CD4-positive, alpha-beta T cell treated with Interferon gamma for 1 hour (primary cell): ENCODE measurements around the gene PPP1R7.

Experiments used
- DNase-seq: peaks from one replicate; pipeline ENCODE4 v3.0.0-alpha.2; 2020

The PPP1R7 gene

DNA sequence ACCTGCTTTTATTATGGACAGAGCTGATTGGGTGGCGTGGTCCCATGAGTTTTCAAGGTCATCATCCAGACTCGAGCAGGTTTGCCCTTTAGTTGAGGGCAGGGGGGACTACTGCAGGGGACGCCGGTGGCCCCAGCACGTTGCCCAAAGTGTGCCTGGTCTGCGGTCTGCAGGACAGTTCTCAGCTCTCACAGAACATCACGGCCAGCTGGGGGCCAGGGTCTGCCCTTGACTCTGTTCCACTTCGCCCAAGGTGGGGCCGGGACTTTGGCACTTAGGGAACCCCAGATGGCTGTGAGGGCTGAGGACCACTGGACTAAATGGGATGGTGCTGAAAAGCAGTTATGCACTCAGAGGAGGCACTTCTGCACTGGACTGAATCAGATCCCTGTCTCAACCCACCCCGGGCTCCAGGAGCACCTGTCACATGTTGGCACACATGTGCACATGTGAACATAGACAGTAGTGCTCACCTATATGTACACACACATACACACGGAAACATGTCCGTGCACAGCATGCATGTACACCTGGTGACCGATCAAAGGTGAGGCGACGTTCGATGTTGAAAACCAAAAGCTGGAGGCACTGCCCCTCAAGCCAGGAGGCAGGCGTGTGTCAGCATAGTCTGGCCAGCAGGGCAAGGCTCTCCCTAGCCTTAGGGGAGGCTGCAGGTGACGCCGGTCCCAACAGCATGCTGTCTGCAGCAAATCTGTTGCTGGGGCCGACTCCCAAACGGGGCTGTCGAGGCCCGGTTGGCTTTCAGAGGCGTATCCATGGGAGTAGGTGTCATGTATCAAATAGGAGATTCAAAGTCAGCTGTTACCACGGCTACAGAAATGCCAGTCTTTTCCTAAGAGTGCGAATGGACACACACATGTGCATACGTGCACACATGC, 48.4 kb downstream of the PPP1R7 start:
- DNase-seq: no peak

DNA sequence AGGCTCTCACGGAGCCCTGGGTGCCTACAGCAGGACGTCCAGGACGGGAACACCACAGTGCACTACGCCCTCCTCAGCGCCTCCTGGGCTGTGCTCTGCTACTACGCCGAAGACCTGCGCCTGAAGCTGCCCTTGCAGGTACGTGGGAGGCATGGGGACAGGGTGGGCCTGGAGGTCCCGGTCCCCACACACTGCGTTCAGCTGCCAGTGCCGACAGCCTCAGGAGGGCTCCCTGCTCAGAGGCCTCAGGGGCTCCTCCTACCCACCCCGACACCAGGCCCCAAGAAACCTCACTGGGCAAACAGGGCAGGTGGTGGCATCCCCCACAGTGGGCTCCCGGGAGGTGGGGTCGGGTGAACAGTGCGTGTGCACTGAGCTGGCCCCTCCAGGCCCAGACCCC, 49.0 kb downstream of the PPP1R7 start:
- DNase-seq: no peak

DNA sequence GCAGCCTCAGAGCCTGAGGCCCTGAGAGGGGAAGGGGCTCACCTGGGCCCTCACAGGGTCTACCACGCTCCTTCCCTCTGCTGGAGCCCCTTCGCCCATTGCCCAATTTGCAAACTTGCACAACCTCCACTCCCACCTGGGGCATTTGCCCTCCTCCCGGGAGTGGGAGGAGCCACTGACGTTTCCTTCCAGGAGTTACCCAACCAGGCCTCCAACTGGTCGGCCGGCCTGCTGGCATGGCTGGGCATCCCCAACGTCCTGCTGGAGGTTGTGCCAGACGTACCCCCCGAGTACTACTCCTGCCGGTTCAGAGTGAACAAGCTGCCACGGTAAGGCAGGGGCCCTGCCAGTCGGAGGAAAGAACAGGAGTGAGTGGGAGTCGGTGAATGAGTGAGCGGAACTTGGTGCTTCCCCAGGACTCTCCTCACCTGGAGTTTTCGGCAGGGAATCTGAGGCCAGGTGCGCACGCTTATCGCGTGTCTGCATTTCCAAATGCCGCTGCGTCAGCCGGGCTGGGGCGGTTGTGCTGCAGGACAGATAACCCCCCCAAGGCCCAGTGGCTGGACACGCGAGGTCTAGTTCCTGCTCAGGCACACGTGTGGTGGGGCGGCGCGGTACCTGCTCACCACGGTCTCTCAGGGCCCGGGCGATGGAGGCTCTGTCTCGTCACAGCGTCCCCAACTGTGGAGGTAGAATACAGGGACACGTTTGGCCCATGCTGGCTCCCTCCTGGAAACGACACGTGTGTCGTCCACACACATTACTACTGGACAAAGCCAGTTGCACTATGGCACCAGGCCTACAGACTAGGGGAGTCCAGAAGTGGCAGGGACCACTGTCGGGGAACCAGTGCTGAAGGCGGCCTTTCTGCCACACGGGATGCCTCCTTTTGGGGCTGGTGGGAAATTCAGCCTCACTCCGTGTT, 49.9 kb downstream of the PPP1R7 start:
- no peak for DNase-seq

DNA sequence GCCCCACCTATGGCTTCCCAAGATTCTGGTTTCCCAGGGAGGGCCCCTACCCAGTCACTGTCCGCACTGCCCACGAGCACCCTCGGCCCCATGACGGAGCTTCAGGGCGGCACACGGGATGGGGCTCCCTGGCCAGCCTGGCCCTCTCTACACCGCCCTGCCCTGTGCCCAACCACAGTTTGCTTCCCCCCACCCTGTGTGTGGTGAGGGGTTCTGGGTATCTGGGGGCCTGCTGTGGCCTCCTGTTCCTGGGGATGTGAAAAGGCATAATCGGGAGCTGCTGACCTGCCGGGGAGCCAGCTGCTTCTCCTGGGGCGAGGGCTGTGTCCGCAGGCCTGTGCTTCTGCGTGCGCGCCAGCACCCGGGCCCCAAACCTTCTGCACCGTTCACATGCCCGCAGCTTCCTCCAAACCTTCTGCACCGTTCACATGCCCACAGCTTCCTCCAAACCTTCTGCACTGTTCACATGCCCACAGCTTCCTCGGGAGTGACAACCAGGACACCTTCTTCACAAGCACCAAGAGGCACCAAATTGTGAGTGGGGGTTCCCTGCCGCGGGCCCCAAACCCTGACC, 50.6 kb downstream of the PPP1R7 start:
- DNase-seq: no peak

DNA sequence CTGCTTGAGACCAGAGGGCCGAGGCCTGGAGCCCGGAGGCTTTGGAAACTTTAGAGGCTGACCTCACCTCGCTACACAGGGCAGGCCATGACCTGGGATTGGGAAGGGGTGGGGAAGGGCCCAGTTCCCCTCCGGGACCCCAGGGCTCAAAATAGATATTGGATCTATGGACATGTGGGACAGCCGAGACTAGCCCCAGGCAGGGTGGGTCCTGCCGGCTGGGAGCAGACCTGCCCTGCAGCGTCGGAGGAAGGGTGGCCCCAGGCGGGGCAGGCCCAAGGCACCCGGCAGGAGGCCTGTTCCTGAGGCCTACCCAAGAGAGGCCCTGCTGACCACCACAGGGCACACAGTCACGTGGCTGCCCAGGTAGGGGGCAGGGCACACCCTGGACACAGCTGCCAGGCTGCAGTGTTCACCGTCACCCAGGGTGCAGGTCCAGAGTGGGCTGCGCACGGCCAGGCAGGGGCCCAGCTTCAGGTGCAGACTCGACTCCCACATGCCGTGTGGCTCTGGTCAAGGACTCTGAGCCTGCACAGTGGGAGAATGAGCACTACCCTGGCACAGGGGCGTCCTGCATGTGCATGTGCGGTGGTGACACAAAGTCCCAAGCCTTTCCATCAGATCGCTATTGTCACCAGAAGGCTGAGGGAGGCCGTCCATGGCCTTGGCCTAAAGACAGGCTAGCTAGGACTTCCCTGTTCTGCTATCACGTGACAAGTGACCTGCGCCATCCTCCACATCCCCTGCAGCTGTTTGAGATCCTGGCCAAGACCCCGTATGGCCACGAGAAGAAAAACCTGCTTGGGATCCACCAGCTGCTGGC, 51.4 kb downstream of the PPP1R7 start:
- no peak for DNase-seq

DNA sequence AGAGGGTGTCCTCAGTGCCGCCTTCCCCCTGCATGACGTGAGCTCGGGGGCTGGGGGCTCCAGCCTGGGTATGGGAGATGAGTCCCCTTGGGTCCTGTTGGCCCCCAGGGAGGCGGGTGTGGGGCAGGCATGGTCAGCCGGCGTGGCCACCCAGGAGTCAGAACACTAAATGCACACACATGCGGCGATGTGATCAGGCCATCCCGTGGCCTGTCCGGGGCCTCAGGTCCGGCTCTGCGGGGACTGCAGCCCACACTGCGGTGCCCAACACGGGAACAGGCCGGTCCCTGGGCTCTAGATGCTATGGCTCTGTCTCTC, 52.0 kb downstream of the PPP1R7 start:
- no peak for DNase-seq

DNA sequence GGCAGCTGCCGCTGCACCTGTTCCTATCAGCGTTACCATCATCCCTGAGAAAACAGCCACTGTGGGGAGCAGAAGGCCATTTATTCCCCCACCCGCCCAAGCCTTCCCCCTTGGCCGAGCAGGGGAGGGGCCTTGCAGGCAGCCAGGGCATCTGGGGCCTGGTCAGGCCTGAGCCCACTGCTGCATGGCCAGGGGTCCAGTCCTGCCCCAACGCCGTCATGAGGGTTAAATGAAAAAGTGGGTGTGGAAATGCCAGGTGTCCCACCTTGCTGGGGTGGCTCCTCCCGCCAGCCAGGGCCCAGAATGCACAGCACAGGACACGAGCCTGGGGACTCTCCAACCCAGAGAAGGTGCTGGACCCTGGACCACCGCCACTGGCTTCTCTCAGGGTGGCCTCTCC, 52.4 kb downstream of the PPP1R7 start:
- DNase-seq: no peak

DNA sequence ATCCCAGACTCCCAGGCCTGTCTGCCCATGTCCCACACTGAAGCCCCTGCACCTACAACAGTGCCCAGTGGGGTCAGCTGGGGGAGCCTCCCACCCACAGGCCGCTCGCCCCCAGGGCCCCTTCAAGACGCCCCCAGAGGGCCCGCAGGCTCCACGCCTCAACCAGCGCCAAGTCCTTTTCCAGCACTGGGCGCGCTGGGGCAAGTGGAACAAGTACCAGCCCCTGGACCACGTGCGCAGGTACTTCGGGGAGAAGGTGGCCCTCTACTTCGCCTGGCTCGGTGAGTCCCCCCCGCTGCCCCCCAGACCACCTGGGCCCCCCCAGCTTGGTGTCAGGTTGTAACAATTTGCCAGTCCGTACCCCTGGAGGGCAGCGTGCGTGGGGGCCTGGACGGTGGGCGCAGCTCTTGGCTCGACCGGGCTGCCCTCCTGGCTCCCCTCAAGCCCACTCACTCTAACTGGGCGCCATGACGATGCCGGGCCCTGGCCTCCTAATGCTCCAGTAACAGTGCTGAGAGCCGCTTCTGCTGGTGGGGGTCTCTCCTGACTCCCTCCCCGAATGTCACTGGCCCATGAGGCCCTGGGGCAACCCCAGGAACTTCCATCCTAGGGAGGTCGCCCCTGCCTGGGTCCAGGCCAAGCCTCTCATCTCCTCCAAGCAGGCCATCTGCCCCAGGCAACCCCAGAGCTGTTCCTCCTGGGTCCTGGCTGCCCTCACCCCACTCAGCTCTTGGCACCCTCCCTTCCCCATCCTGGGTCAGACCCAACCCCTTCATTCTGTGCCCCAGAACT, 53.1 kb downstream of the PPP1R7 start:
- DNase-seq: no peak

DNA sequence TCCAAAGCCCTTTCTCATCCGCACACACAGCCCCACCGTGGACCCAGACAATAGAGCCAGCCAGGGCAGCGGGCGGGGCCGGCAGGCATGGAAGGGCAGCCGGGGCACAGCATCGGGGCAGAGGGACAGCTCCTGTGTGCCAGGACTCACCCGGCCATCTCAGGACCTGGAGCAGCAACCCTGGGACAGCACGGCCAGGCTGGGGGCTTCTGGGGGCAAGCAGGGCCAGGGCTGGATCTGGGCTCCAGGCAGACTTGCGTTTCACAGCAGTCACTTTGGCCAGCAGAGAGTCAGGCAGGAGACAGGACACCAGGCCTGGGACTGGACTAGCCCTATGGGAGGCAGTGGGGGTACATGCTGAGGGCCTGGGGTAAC, 53.7 kb downstream of the PPP1R7 start:
- no peak for DNase-seq

DNA sequence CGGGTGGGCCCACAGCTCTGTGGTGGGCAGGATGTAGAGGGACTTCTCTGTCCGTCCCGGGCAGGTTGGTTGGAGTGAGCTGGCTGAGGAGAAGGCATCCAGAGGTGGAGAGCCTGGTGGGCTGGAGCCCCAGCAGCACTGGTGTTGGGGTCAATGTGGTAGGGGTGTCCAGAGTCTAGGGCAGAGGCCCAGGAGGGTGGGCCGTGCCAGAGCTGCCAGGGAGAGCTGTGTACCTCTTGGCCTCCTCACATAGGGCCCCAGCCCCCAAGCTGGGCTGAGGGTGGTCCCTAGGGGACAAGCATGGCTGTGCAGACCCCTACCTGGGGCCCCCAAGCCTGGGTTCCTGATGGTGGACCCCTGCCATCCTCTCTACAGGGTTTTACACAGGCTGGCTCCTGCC, 54.2 kb downstream of the PPP1R7 start:
- DNase-seq: no peak

DNA sequence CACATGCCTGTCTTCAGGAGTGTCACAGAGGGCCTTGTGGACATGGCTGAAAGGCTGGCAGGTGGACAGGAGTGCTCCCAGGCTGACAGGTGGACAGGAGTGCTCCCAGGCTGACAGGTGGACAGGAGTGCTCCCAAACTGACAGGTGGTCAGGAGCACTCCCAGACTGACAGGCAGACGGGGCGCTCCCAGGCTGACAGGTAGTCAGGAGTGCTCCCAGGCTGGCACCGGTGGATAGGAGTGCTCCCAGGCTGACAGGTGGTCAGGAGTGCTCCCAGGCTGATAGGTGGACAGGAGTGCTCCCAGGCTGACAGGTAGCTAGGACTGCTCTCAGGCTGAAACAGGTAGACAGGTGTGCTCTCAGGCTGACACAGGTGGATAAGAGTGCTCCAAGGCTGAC, 54.8 kb downstream of the PPP1R7 start:
- no peak for DNase-seq

DNA sequence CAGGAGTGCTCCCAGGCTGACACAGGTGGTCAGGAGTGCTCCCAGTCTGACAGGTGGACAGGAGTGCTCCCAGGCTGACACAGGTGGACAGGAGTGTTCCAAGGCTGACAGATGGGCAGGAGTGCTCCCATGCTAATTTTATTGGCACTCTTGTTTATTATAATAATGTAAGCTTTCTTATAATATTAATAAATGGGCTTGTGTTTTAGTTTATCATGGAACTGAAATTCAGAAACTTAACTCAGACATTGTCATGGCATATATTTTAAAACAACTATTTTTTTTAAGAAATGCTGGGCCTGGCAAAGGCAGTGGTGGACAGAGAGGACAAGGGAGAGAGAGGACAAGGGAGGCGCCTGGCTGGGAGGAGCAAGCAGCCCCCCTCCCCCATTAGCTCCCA, 56.9 kb downstream of the PPP1R7 start:
- DNase-seq: no peak

DNA sequence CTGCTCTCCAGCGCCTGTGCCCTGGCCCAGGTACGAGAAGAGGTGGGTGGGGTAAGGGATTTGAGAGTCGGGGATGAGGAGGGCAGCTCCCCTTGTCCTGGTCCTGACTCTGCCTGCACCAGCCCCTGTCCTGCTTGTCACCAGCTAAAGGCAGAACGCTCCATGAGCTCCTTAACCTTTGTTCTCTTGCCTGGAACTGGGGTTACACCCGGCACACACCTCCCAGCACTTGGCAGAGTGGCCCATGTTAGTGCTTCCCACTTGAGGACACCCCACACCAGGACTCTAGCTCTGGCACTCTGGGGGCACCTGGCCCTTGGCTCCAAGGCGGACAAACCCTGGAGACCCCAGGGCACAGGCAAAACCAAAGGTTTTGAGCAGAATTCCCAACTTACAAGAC, 57.4 kb downstream of the PPP1R7 start:
- no peak for DNase-seq

DNA sequence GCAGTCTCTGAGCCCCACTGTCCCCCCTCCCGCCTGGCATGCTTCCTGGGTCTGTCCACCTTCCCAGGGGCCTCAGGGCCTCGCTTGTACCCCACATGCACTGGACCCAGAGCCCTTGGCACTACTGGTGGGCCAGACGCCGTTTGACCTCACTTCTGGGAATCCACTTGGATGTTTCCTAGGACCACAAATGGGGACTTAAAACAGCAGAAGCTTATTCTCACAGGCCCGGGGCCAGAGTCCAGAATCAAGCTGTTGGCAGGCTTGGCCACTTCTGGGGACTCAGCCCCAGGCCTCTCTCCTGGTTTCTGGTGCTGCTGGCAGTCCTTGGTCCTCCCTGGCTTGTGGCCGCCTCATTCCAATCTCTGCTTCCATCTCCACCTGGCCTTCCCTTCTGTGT, 57.8 kb downstream of the PPP1R7 start:
- no peak for DNase-seq

DNA sequence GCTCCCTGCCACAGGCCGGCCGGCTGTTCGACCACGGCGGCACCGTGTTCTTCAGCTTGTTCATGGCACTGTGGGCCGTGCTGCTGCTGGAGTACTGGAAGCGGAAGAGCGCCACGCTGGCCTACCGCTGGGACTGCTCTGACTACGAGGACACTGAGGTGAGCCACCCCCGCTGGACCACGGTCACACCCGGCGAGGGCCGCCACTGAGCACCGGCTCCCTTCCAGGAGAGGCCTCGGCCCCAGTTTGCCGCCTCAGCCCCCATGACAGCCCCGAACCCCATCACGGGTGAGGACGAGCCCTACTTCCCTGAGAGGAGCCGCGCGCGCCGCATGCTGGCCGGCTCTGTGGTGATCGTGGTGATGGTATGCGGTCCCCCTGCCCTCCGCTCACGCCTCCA, 59.0 kb downstream of the PPP1R7 start:
- no peak for DNase-seq

DNA sequence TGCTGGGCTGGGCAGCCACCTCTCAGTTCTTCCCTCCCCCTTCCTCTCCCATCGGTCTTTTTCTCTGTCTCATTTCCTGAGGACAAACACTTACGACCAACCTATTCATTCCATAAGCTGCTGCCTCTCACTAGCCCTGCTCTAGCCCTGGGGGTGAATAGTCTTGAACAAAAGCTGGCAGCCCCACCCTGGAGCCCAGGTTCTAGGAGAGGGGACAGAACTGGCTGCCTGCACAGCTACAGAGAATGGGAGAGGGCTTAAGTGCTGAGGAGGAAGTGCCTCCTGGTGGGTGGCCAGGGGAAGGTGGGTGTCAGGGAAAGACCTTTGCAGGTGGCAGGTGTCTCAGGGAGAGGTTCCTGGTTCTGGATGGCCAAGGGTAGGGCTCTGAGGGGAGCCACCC, 61.0 kb downstream of the PPP1R7 start:
- DNase-seq: no peak

DNA sequence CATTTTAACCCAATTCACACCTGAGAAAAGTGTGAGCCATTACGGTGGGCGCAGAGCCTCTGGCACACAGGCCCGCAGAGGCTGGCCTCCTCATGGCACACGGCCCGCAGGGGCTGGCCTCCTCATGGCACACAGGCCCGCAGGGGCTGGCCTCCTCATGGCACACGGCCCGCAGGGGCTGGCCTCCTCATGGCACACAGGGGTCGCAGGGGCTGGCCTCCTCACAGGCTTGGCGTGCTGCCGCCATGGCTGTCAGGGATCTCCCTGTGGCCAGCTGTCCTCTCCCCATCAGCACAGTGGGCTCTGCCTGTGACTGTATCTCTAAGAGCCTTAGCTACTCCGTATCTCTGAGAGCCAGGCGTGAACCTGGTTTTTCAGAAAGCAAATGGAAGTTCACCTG, 62.8 kb downstream of the PPP1R7 start:
- DNase-seq: no peak

DNA sequence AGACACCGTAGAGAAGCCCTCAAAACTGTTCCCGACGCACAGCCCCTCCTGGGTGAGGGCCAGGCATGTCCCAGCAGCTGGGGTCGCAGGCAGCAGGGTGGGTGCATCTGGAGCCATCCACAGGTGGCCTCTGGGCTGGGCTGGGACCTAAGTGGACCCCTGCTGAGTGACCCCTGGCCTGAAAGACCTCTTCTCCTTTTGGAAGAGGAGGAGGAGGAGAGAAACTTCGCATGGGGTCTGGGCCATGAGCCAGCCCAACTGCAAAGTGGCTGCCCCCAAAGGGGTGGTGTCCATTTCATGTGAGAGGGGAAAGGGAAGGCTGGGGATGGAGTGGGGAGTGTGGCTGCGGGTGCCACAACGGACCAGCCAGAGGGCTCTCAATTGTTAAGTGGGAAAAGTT, 63.3 kb downstream of the PPP1R7 start:
- no peak for DNase-seq

DNA sequence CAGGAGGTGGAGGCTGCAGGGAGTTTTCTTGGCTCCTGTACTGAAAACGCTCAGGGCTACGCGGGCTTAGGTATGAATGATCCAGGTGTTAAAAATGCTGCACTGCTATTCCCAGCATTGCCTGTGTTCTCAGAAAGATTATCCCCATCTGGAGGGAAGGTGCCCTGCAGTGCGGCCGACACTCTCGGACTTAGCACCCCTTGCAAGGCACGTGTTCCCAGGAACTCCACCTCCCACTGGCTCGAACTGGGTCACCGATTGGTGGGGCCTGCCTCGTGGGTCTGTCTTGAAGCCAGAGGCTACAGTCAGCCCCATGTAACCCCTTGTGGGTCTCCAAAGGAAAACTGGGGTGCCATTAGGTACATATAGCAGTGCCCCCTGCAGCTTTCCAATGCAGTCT, 63.9 kb downstream of the PPP1R7 start:
- DNase-seq: no peak

DNA sequence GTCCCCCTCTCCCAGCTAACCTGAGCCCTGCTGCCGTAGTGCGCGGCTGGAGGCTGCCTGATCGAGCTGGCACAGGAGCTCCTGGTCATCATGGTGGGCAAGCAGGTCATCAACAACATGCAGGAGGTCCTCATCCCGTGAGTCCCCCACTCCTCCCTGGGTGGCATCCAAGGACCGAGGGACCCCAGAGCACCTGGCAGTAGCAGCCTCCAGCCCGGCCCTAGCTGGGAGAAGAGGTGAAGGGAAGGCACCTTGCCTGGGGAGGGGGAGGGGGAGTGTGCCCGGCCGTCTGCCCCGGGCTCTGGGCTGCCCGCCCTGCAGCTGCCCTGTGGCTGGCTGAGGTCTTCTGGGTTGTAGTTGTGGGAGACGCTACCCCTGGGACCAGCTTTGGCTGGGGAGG, 64.5 kb downstream of the PPP1R7 start:
- no peak for DNase-seq

DNA sequence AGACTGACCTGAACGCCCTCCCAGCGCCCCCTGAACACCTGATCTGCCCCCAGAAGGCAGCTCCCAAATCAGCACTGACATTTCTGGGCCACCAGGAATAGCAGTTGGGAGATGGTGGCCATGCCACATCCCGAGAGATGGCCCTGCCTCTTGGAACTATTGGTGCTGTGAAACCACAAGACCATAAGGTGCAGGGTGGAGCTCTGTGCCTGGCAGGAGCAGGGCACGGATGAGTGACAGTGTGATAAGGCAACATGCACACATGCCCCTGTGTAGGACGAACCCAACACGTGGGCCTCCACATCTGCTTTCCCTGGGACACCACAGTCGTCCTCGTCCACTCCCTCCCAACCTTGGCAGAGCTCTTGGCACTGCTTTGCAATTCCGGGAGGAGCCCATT, 65.2 kb downstream of the PPP1R7 start:
- DNase-seq: no peak

DNA sequence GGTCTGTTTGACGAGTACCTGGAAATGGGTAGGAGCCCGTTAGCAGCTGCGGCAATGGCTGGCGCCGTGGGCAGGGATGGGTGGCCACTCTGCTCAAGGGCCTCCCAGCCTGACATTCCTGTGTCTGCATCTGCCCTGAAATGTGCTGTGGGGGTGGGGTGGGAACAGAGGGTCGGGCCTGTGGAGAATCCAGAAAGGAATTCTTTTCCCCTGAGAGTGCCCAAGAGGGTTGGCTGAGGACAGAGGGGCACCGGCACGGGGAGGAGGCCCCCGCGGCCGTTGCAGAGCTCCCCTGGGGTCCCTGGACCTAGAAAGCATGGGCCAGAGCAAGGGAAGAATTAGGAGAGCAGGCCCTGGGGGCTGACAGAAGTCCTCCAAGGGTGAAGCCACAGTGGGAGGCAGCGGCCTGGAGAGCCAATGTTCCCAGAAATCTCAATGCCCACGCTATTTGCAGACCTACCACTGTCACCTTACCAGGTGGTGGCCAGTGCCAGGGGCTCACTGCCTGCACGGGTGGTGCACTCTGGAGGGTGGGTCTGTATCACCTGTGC, 66.0 kb downstream of the PPP1R7 start:
- DNase-seq: no peak
